ENCODE data around the gene ARID1B.

DNA sequence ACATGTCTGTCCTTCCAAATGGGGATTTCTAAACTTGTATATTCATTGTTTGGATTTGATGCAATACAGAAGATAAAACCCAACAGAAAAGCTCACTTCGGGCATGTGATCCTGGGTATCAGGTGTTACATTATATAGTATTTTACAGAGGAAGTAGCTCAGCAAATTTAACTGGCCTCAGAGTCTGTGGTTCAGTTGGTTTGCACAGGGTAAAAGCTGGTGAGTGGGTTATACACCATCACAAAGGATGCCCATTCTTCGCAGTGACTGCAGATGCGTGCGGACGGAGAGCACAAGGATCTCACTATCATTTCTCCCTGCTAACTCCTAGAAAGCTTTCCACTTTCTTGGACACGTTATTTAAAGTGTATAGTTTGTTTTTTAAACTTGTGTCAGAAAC, 309.5 kb downstream of the ARID1B start:
- TF ChIP-seq POLR2A (IDR thresholded peaks at IDR 0.05) = no peak
- TF ChIP-seq, protein P1, sequence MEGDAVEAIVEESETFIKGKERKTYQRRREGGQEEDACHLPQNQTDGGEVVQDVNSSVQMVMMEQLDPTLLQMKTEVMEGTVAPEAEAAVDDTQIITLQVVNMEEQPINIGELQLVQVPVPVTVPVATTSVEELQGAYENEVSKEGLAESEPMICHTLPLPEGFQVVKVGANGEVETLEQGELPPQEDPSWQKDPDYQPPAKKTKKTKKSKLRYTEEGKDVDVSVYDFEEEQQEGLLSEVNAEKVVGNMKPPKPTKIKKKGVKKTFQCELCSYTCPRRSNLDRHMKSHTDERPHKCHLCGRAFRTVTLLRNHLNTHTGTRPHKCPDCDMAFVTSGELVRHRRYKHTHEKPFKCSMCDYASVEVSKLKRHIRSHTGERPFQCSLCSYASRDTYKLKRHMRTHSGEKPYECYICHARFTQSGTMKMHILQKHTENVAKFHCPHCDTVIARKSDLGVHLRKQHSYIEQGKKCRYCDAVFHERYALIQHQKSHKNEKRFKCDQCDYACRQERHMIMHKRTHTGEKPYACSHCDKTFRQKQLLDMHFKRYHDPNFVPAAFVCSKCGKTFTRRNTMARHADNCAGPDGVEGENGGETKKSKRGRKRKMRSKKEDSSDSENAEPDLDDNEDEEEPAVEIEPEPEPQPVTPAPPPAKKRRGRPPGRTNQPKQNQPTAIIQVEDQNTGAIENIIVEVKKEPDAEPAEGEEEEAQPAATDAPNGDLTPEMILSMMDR (IDR thresholded peaks at IDR 0.05) = no peak
